Measurements from ENCODE around the gene PEX7. TPM values are rescaled to one million over a fixed set of nuclear protein-coding genes. Genes with fewer than 3 reads are reported as not detected.

Gene PEX7
- total RNA-seq, 4 donors from 2014 or later, result 3.4 to 11.0 (median 7.0) TPM; not detected in 1

- H3K27me3 ChIP-seq, result no peaks in the 10 kb centered on the region
- TF ChIP-seq POLR2A (IDR thresholded peaks at IDR 0.05) (peak; percentile 74), CTCF (IDR thresholded peaks at IDR 0.05) (no peak), POLR2AphosphoS5 (IDR thresholded peaks at IDR 0.05) (peak; percentile 61 to 88 (median 80)), EP300 (IDR thresholded peaks at IDR 0.05; ENCODE audit: low read depth) (no peak)
These were observed 30.9 kb upstream of the PEX7 start for GRCh38 chr6:136791296-136792094.

GRCh38 chr6:136792095-136792409 lies 30.3 kb upstream of the PEX7 start:
- Histone ChIP-seq H3K27ac (peak overlapping the region; percentile 95 to 99 (median 97)), H3K27me3 (no peaks in the 10 kb centered on the region), H3K4me1 (peaks cover 0 to 48% (median 24%) of the 10 kb centered on the region in 4 donors), H3K9me3 (no peaks in the 10 kb centered on the region), H3K36me3 (no peaks in the 10 kb centered on the region), H3K4me3 (peak overlapping the region; percentile 75 to 88 (median 85))
- in situ Hi-C loops (cut with MboI; ENCODE audit: low pct_ligation_motif_present in 1 of 4, low pct_unique_long_range_greater_than_20kb in 1 of 4, low sequenced_read_pairs in 3 of 4), result loop anchor here (5.0 to 25.0 kb wide), 4 partner anchors 145 to 505 kb away; partner anchors contain the start of gene BCLAF1 (in 1 of the 4)
- 0% methylated on average over 6 of the region's 46 CpGs; no CpG with 5 or more reads in 1 of the 2 donors for WGBS, 2 donors (ENCODE audit: low coverage in 1 of 2)
- intact Hi-C loops (cut with DNase I; ENCODE audit: low total_unique reads), result loop anchor here (1.0 to 2.0 kb wide), 2 partner anchors 147 to 206 kb away; no protein-coding TSS in a partner anchor
- TF ChIP-seq POLR2A (IDR thresholded peaks at IDR 0.05) (no peak), CTCF (IDR thresholded peaks at IDR 0.05) (no peak), POLR2AphosphoS5 (IDR thresholded peaks at IDR 0.05) (peak in 1 of 3 donors; percentile 36), EP300 (IDR thresholded peaks at IDR 0.05; ENCODE audit: low read depth) (no peak)
- no peak for DNase-seq

More at GRCh38 chr6:136791296-136792094, 30.9 kb upstream of the PEX7 start:
- Histone ChIP-seq H3K4me1 (peaks cover 0 to 53% (median 24%) of the 10 kb centered on the region in 4 donors), H3K36me3 (no peaks in the 10 kb centered on the region), H3K27ac (peak overlapping the region; percentile 95 to 99 (median 97)), H3K4me3 (peak overlapping the region; percentile 75 to 88 (median 85)), H3K9me3 (no peaks in the 10 kb centered on the region)
- in situ Hi-C loops (cut with MboI; ENCODE audit: low pct_ligation_motif_present in 1 of 4, low pct_unique_long_range_greater_than_20kb in 1 of 4, low sequenced_read_pairs in 3 of 4), result loop anchor here (5.0 to 25.0 kb wide), 4 partner anchors 144 to 504 kb away; partner anchors contain the start of gene BCLAF1 (in 1 of the 4)
- DNase-seq, result peak; percentile 76
- 1% methylated on average over 59 of the region's 62 CpGs; no CpG with 5 or more reads in 1 of the 2 donors for WGBS, 2 donors (ENCODE audit: low coverage in 1 of 2)
- intact Hi-C loops (cut with DNase I; ENCODE audit: low total_unique reads), result loop anchor here (1.0 to 2.0 kb wide), 2 partner anchors 147 to 205 kb away; no protein-coding TSS in a partner anchor

GRCh38 chr6:136792410-136793262 lies 29.8 kb upstream of the PEX7 start, which contains the start of gene MAP3K5:
Gene MAP3K5 (minus strand): TSS chr6:136792477. CDS start chr6:136792157, 320 bp downstream.
- peaks cover 0 to 42% (median 22%) of the 10 kb centered on the region in 4 donors for H3K4me1 ChIP-seq
- no peaks in the 10 kb centered on the region for H3K36me3 ChIP-seq
- in situ Hi-C loops (cut with MboI; ENCODE audit: low pct_ligation_motif_present in 1 of 4, low pct_unique_long_range_greater_than_20kb in 1 of 4, low sequenced_read_pairs in 3 of 4) (loop anchor here (5.0 to 25.0 kb wide), 4 partner anchors 145 to 505 kb away; partner anchors contain the start of gene BCLAF1 (in 1 of the 4)), intact Hi-C loops (cut with DNase I; ENCODE audit: low total_unique reads) (loop anchor here (1.0 to 2.0 kb wide), 2 partner anchors 148 to 206 kb away; no protein-coding TSS in a partner anchor)
- peak within 1 kb of the TSS; percentile 95 to 99 (median 97) for H3K27ac ChIP-seq
- TF ChIP-seq POLR2AphosphoS5 (IDR thresholded peaks at IDR 0.05) (peak; percentile 11 to 71 (median 70)), CTCF (IDR thresholded peaks at IDR 0.05) (peak; percentile 67 to 83 (median 78)), POLR2A (IDR thresholded peaks at IDR 0.05) (peak; percentile 71), EP300 (IDR thresholded peaks at IDR 0.05; ENCODE audit: low read depth) (no peak)
- no peaks in the 10 kb centered on the region for H3K27me3 ChIP-seq
- WGBS, 2 donors (ENCODE audit: low coverage in 1 of 2), result 0% methylated on average over 74 of the region's 89 CpGs; no CpG with 5 or more reads in 1 of the 2 donors
- peak; percentile 96 for DNase-seq
- H3K4me3 ChIP-seq, result peak within 1 kb of the TSS; percentile 75 to 96 (median 86)
- H3K9me3 ChIP-seq, result no peaks in the 10 kb centered on the region

All from transverse colon (tissue), 4 donors.